IMR-90 (cell line): ENCODE results near the gene GRK2.

Experiments
- BHLHE40 ChIP-seq: fragments of 150-350 bp; IDR thresholded peaks from 2 replicates; pipeline ENCODE4 v1.6.1; 2016; ENCODE audit warnings: mild to moderate bottlenecking, low read depth, low read length
- CEBPB ChIP-seq: IDR thresholded peaks from 2 replicates; pipeline ENCODE4 v1.6.1; 2012; ENCODE audit warnings: low read depth, low read length, improper control_type of control experiment
- CHD1 ChIP-seq: IDR thresholded peaks from 2 replicates; pipeline ENCODE4 v1.6.1; 2012; ENCODE audit warnings: low read depth, low read length, improper control_type of control experiment
- MXI1 ChIP-seq: IDR thresholded peaks from 2 replicates; pipeline ENCODE4 v1.6.1; 2012; ENCODE audit warnings: low read depth, mild to moderate bottlenecking, low read length, moderate library complexity, borderline replicate concordance
- NFE2L2 ChIP-seq: fragments of 150-350 bp; IDR thresholded peaks from 2 replicates; pipeline ENCODE4 v1.6.1; 2016; ENCODE audit warnings: low read depth, mild to moderate bottlenecking, low read length
- POLR2A ChIP-seq: IDR thresholded peaks from 2 replicates; pipeline ENCODE4 v1.6.1; 2012; ENCODE audit warnings: mild to moderate bottlenecking, low read depth, low read length
- RCOR1 ChIP-seq: IDR thresholded peaks from 2 replicates; pipeline ENCODE4 v1.6.1; 2012; ENCODE audit warnings: mild to moderate bottlenecking, low read length, improper control_type of control experiment; ENCODE audit not compliant: insufficient replicate concordance
- SMC3 ChIP-seq: fragments of 150-350 bp; IDR thresholded peaks from 2 replicates; pipeline ENCODE4 v1.6.1; 2016; ENCODE audit warnings: low read depth, mild to moderate bottlenecking, antibody characterized with exemption, low read length, moderate library complexity
- TF ChIP-seq, protein P1 (sequence below): conservative IDR thresholded peaks from 2 replicates; pipeline ENCODE4 v1.5.1; 2012; ENCODE audit warnings: mild to moderate bottlenecking, low read depth, low read length, improper control_type of control experiment

- peak; percentile 91 for TF ChIP-seq BHLHE40
- TF ChIP-seq, protein P1, sequence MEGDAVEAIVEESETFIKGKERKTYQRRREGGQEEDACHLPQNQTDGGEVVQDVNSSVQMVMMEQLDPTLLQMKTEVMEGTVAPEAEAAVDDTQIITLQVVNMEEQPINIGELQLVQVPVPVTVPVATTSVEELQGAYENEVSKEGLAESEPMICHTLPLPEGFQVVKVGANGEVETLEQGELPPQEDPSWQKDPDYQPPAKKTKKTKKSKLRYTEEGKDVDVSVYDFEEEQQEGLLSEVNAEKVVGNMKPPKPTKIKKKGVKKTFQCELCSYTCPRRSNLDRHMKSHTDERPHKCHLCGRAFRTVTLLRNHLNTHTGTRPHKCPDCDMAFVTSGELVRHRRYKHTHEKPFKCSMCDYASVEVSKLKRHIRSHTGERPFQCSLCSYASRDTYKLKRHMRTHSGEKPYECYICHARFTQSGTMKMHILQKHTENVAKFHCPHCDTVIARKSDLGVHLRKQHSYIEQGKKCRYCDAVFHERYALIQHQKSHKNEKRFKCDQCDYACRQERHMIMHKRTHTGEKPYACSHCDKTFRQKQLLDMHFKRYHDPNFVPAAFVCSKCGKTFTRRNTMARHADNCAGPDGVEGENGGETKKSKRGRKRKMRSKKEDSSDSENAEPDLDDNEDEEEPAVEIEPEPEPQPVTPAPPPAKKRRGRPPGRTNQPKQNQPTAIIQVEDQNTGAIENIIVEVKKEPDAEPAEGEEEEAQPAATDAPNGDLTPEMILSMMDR = no peak
- no peak for TF ChIP-seq SMC3
- TF ChIP-seq POLR2A = no peak
- no peak for TF ChIP-seq RCOR1
- no peak for TF ChIP-seq CHD1
- TF ChIP-seq CEBPB = no peak
- no peak for TF ChIP-seq MXI1
- TF ChIP-seq NFE2L2 = no peak
Observed at GRCh38 chr11:67293090-67293489, 26.8 kb downstream of the GRK2 start.
